ENCODE data around the gene CHN2. TPM values are rescaled to one million over a fixed set of nuclear protein-coding genes. Genes with fewer than 3 reads are reported as not detected.

The CHN2 gene
- total RNA-seq, 1 donor from 2014 or later, result 11.0 TPM

GRCh38 chr7:29360633-29361625 is 166.4 kb downstream of the CHN2 start:
- no peak for DNase-seq (ENCODE audit: low spot score)

DNA sequence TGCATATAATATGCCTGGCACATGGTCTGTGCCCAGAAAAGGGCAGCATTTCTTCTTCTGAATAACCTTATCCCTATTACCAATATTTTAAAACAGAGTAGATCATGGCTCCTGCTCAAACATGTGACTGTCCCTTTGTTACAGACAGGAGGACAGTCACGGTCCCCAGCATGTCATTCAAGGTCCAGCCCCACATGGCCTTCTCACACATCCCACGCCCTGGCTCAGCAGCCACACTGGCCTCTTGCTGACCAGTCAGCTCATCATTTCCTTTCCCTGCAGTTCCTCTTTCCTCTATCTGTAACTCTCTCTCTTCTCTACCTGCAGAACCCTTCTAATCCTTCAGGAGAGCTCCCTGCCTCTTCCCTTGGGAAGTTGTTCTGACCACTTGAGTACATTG is 167.8 kb downstream of the CHN2 start:
- DNase-seq (ENCODE audit: low spot score), result no peak

GRCh38 chr7:29363636-29364425 is 169.3 kb downstream of the CHN2 start:
- no peak for DNase-seq (ENCODE audit: low spot score)

DNA sequence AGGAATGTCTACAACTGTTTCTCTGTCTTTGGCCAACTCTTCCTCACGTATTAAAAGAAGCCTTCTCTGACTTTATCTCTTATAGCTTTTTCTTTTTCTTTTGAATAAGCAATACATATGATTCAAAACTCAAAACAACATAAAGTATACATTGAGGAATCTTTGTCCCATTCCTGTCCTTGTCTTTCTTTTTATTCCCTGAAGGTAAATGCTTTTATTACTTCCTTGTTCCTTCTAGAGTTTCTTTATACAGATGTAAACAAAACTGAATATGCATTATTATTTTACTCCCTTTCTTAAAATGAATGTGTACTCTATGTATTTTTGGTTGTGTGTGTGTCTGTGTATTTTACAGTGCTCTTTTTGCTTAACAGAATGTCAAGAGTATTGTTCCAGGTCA is 170.1 kb downstream of the CHN2 start:
- no peak for DNase-seq (ENCODE audit: low spot score)

GRCh38 chr7:29365423-29365822 is 170.8 kb downstream of the CHN2 start:
- no peak for DNase-seq (ENCODE audit: low spot score)

DNA sequence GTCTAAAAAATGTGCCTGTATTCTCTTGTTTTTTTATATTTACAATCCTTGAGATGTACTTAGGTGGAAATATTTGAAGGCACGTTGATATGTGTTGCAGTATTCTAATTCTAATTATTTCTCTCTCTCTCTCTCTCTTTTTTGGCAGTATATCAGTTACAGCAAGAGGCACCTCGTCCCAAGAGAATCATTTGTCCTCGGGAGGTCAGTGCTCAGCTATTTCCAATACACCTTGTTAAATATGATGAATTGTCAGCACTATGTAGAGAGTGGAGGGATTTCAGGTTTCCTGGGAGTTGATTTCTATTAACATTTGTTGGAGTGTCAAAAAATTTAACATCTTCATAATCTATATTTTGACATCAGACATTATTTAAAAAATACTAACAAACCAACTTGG is 173.2 kb downstream of the CHN2 start:
- DNase-seq (ENCODE audit: low spot score), result no peak

GRCh38 chr7:29369909-29370488 is 175.4 kb downstream of the CHN2 start:
- DNase-seq (ENCODE audit: low spot score), result no peak

DNA sequence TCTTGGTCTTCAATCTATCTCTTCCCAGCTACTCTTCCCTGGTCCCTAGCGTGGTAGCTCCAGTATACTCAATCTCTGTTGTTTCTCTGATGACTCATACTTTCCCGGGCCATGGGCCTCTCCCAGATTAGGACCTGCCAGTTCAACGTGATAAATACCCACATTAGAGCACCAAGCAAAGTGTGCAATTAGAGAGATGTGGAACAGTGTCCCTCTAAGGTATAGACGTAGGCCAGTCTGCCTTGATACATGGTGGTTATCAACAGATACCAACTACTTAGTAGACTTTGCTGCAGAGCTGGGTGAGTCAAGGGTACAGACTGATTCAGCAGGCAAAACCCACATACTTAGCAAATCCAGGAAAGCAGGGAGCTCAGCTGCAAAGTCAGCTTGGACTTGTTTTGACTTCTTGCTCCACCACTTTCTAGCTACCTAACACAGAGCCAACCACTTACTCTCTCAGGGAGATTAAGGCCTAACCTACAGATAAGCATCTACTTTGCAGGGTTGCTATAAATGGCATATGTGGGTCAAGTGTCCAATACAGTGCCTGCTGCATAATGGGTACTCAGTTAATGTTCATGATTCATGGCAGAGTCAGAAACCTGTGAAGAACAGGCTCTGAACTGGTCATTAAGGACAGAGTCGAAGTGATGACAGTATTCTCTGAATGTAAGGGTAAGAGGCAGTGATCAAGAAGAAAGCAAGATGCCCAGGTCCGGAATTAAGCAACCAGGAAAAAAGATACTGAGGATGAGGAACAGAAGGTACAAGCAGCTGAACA is 176.1 kb downstream of the CHN2 start:
- DNase-seq (ENCODE audit: low spot score), result no peak

- no peak for DNase-seq (ENCODE audit: low spot score)
Observed at GRCh38 chr7:29371472-29371871, 176.9 kb downstream of the CHN2 start.

- DNase-seq (ENCODE audit: low spot score), result no peak
Observed at GRCh38 chr7:29372351-29373090, 177.9 kb downstream of the CHN2 start.

GRCh38 chr7:29375641-29376562 is 181.3 kb downstream of the CHN2 start:
- DNase-seq (ENCODE audit: low spot score), result no peak

- no peak for DNase-seq (ENCODE audit: low spot score)
Observed at GRCh38 chr7:29377718-29378117, 183.1 kb downstream of the CHN2 start.

- DNase-seq (ENCODE audit: low spot score), result no peak
Observed at GRCh38 chr7:29379551-29379950, 185.0 kb downstream of the CHN2 start.

GRCh38 chr7:29381206-29382094 is 186.9 kb downstream of the CHN2 start:
- DNase-seq (ENCODE audit: low spot score), result no peak

- no peak for DNase-seq (ENCODE audit: low spot score)
Observed at GRCh38 chr7:29384277-29384676, 189.7 kb downstream of the CHN2 start.

GRCh38 chr7:29385214-29385814 is 190.7 kb downstream of the CHN2 start:
- DNase-seq (ENCODE audit: low spot score), result no peak

GRCh38 chr7:29386196-29386765 is 191.7 kb downstream of the CHN2 start:
- no peak for DNase-seq (ENCODE audit: low spot score)
